T-helper 17 cell (primary cell): ENCODE results near the gene PATL2. TPM values are rescaled to one million over a fixed set of nuclear protein-coding genes. Genes with fewer than 3 reads are reported as not detected.
A peak's percentile ranks its signal among the peaks of the same experiment; 100 is the strongest.
"Not testable (repeated sequence)": the region's sequence is repeated elsewhere in the genome, so short reads cannot be mapped to it uniquely, and the experiment has no call there.

Experiments
- ATAC-seq: fragments of 150-1000 bp; cut with Tn5 transposase; 2 replicates; pipeline ENCODE4 v1.10.0; 2021; ENCODE audit warnings: mild to moderate bottlenecking, moderate library complexity
- DNase-seq, 3 donors: peaks; one replicate each; pipeline versions ENCODE4 v3.0.0 to v3.0.0-alpha.2; 2020 to 2021
- H3K9me3 ChIP-seq: one replicate; pipeline ENCODE4 v1.7.0; 2013; ENCODE audit warnings: low read length, mild to moderate bottlenecking; ENCODE audit not compliant: control insufficient read depth, poor library complexity, severe bottlenecking
- H3K27ac Mint-ChIP-seq: one replicate; pipeline ENCODE4 v1.8.0; 2022; ENCODE audit warnings: mild to moderate bottlenecking, moderate library complexity, mixed read lengths
- H3K27me3 Mint-ChIP-seq: one replicate; pipeline ENCODE4 v1.8.0; 2022; ENCODE audit warnings: mixed read lengths
- H3K36me3 Mint-ChIP-seq: one replicate; pipeline ENCODE4 v1.8.0; 2022; ENCODE audit warnings: low read depth, mixed read lengths
- H3K4me1 Mint-ChIP-seq: one replicate; pipeline ENCODE4 v1.8.0; 2022; ENCODE audit warnings: mild to moderate bottlenecking, mixed read lengths
- H3K4me3 Mint-ChIP-seq: one replicate; pipeline ENCODE4 v1.8.0; 2022; ENCODE audit warnings: mild to moderate bottlenecking, moderate library complexity, mixed read lengths
- total RNA-seq, 4 donors: library from RNA in 2 of 4; stranded (reverse) in 2 of 4; gene quantifications; one replicate each; pipeline ENCODE4 v1.2.3 and lab custom pipeline; 2022 to 2026

The PATL2 gene
- total RNA-seq, 2 donors from 2014 or later = 24.8 to 26.7 TPM

- Mint-ChIP-seq H3K4me3 (no peak overlapping the region), H3K27ac (peak overlapping the region; percentile 86), H3K36me3 (no peaks in the 10 kb centered on the region), H3K4me1 (peaks cover 11% of the 10 kb centered on the region), H3K27me3 (no peaks in the 10 kb centered on the region)
- H3K9me3 ChIP-seq = no peaks in the 10 kb centered on the region
- ATAC-seq = no peak
- DNase-seq = no peak
These were observed 16.7 kb downstream of the PATL2 start for GRCh38 chr15:44694416-44694815.

DNA sequence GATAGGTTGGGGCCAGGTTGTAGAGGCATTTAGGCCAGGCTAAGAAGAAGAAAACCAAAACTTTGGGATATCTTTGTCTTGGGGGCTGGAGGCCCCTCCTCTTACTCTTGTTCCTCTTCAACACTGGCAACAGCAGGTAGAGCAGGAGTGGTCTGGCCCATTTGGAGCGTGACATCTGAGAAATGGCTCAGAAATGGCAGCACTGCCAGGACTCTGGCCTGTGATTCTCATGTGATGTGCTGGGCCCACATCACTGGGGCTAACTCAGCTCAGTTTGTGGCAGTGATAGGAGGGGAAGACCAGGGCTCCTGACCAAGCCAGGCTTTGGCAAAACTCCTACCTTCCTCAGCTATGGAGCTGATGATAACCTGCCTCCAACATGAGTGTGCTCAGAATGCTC lies 18.5 kb downstream of the PATL2 start:
- no peak overlapping the region for H3K4me3 Mint-ChIP-seq
- ATAC-seq (no peak), DNase-seq (no peak)
- no peak overlapping the region for H3K27ac Mint-ChIP-seq
- no peaks in the 10 kb centered on the region for H3K9me3 ChIP-seq
- H3K27me3 Mint-ChIP-seq = no peaks in the 10 kb centered on the region
- no peaks in the 10 kb centered on the region for H3K36me3 Mint-ChIP-seq
- H3K4me1 Mint-ChIP-seq = peaks cover 11% of the 10 kb centered on the region

DNA sequence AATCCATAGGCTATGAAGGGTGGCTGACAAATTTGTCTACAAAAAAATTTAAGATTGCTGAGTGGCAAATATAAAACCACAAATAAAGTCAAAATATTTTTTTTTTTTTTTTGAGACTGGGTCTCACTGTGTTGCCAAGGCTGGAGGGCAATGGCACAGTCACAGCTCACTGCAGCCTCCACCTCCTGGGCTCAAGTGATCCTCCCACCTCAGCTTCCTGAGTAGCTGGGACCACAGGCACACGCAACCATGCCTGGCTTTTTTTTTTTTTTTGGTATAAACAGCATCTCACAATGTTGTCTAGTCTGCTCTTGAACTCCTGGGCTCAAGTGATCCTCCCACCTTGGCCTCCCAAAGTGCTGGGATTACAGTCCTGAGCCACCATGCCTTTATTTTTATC lies 20.9 kb downstream of the PATL2 start:
- not testable (repeated sequence) for H3K4me3 Mint-ChIP-seq, DNase-seq

GRCh38 chr15:44689318-44689717 lies 21.8 kb downstream of the PATL2 start:
- not testable (repeated sequence) for H3K27ac Mint-ChIP-seq, H3K4me1 Mint-ChIP-seq, H3K9me3 ChIP-seq, H3K27me3 Mint-ChIP-seq, DNase-seq, ATAC-seq, H3K4me3 Mint-ChIP-seq, H3K36me3 Mint-ChIP-seq

More for the DNA sequence above, 20.9 kb downstream of the PATL2 start:
- H3K36me3 Mint-ChIP-seq, H3K9me3 ChIP-seq, H3K27ac Mint-ChIP-seq, H3K27me3 Mint-ChIP-seq, H3K4me1 Mint-ChIP-seq: not testable (repeated sequence)
- peak; percentile 66 for ATAC-seq

DNA sequence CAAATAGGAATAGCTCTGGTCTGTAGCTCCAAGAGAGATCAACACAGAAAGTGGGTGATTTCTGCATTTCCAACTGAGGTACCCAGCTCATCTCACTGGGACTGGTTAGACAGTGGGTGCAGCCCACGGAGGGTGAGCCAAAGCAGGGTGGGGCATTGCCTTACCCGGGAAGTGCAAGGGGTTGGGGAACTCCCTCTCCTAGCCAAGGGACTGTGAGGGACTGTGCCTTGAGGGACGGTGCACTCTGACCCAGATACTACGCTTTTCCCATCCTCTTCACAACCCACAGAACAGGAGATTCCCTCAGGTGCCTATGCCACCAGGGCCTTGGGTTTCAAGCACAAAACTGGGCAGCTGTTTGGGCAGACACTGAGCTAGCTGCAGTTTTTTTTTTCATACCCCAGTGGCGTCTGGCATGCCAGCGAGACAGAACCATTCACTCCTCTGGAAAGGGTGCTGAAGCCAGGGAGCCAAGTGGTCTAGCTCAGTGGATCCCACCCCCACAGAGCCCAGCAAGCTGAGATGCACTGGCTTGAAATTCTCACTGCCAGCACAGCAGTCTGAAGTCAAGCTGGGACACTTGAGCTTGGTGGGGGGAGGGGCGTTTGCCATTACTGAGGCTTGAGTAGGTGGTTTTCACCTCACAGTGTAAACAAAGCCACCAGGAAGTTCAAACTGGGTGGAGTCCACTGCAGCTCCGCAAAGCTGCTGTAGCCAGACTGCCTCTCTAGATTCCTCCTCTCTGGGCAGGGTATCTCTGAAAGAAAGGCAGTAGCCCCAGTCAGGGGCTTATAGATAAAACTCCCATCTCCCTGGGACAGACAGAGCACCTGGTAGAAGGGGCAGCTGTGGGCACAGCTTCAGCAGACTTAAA lies 28.1 kb downstream of the PATL2 start:
- Mint-ChIP-seq H3K4me3 (peak overlapping the region; percentile 21), H3K27ac (peak overlapping the region; percentile 95), H3K4me1 (peaks cover 32% of the 10 kb centered on the region)
- ATAC-seq = peak; percentile 85
- H3K36me3 Mint-ChIP-seq, H3K9me3 ChIP-seq, H3K27me3 Mint-ChIP-seq: not testable (repeated sequence)
- peak; percentile 34 to 68 (median 50) for DNase-seq

GRCh38 chr15:44682211-44682610 lies 28.9 kb downstream of the PATL2 start:
- peak overlapping the region; percentile 21 for H3K4me3 Mint-ChIP-seq
- peaks cover 36% of the 10 kb centered on the region for H3K4me1 Mint-ChIP-seq
- H3K27ac Mint-ChIP-seq = peak overlapping the region; percentile 95
- H3K27me3 Mint-ChIP-seq = no peaks in the 10 kb centered on the region
- H3K36me3 Mint-ChIP-seq = peaks cover 4% of the 10 kb centered on the region
- peaks cover 9% of the 10 kb centered on the region for H3K9me3 ChIP-seq
- no peak for ATAC-seq
- no peak for DNase-seq

DNA sequence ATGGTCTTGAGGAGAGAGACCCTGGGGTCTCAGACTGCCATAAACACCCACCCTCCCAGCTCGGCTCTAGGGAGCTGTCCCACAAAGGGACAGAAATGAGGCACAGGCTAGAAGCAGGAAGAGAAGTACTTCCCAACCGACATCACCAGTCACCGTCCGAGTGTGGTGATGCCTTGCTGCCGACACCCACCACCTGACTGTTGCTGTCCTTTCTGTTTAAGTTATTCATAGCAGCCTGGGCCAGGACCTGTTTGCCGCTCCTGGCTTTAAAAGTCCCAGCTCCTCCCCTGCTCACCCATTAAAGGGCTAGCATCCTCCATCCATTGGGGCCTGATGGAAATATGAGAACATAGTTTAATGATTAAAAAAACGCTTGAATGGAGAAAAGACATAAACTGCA lies 34.4 kb downstream of the PATL2 start:
- Mint-ChIP-seq H3K4me3 (peak overlapping the region; percentile 80), H3K27me3 (no peaks in the 10 kb centered on the region), H3K4me1 (peaks cover 59% of the 10 kb centered on the region), H3K36me3 (peaks cover 9% of the 10 kb centered on the region), H3K27ac (peak overlapping the region; percentile 64)
- no peaks in the 10 kb centered on the region for H3K9me3 ChIP-seq
- DNase-seq (no peak), ATAC-seq (peak; percentile 44)

DNA sequence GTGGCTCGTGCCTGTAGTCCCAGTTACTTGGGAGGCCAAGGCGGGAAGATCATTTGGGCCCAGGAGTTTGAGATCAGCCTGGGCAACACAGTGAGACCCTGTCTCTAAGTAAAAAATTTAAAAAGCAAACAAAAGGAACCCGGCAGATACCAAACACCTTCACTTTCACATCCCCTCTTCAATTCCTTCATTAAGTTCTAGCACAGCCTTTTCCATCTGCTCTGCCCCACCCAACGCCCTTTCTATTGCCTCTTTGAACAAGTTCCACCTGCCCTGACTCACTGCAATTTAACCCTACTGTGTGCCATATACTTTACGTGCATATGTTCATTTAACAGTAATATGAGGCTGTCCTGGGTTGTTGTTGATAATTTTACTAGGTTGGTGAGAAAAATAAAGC lies 35.2 kb downstream of the PATL2 start:
- Mint-ChIP-seq H3K4me3 (peak overlapping the region; percentile 85), H3K36me3 (peaks cover 9% of the 10 kb centered on the region), H3K27ac (peak overlapping the region; percentile 64), H3K4me1 (peaks cover 62% of the 10 kb centered on the region), H3K27me3 (no peaks in the 10 kb centered on the region)
- ATAC-seq (no peak), DNase-seq (no peak)
- no peaks in the 10 kb centered on the region for H3K9me3 ChIP-seq

DNA sequence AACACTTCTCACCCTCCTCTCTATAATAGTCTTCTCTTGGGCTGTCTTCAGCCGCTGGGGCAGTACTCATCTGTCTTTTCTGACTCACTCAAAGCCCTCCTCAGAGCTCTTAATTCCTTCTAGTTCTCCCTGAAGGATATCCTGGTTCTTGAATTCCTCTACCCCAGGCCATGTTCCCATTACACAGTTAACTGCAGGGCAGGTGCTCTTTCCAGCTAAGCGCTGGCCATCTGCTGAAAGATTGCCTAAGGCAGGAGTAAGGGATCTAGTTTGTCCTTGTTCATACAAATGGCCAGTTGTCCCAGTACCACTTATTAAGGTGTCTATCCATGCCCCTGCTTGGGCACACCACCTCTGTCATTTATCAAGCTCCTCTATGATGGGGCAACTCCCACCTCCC lies 37.5 kb downstream of the PATL2 start:
- H3K4me3 Mint-ChIP-seq = peak overlapping the region; percentile 62
- H3K9me3 ChIP-seq = no peaks in the 10 kb centered on the region
- H3K27ac Mint-ChIP-seq = peak overlapping the region; percentile 79
- ATAC-seq = no peak
- H3K27me3 Mint-ChIP-seq = no peaks in the 10 kb centered on the region
- H3K4me1 Mint-ChIP-seq = peaks cover 70% of the 10 kb centered on the region
- peaks cover 4% of the 10 kb centered on the region for H3K36me3 Mint-ChIP-seq
- DNase-seq = no peak

DNA sequence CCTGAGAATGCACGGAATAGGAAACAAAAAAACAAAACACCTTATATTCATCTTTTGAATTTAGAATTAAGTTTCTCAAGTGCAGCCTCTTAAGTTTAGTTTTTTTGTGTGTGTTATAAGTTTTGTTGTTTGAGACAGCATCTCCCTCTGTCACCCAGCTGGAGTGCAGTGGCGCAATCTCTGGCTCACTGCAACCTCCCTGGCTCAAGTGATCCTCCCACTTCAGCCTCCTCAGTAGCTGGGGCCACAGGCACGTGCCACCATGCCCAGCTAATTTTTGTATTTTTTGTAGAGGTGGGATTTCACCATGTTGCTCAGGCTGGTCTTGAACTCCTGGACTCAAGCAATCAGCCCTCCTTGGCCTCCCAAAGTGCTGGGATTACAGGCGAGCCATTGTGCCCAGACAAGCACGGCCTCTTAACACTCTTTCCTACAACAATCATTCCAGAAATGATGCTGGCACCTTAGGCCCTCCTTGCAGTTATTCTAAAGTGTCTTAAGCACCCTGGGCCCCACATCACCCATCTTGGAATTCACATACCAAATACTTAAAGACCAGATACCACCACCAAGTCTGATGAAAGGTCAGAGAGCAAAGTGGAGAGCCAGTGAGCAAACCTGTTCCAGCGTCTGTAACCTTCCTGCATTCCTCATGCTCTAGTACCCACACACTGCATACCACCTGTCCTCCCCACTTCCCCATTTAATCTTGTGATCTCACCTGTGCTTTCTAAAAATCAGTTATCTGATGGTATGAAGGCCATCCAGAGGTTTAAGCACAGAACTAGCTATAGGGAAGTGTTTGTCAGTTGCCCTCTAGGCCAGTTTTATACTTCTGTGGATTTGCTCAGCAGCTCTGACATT lies 40.8 kb downstream of the PATL2 start:
- peak; percentile 25 for ATAC-seq
- no peak for DNase-seq
- peak overlapping the region; percentile 99 for H3K27ac Mint-ChIP-seq
- H3K9me3 ChIP-seq = no peaks in the 10 kb centered on the region
- peaks cover 2% of the 10 kb centered on the region for H3K36me3 Mint-ChIP-seq
- H3K4me1 Mint-ChIP-seq = peaks cover 78% of the 10 kb centered on the region
- no peaks in the 10 kb centered on the region for H3K27me3 Mint-ChIP-seq
- peak overlapping the region; percentile 64 for H3K4me3 Mint-ChIP-seq

DNA sequence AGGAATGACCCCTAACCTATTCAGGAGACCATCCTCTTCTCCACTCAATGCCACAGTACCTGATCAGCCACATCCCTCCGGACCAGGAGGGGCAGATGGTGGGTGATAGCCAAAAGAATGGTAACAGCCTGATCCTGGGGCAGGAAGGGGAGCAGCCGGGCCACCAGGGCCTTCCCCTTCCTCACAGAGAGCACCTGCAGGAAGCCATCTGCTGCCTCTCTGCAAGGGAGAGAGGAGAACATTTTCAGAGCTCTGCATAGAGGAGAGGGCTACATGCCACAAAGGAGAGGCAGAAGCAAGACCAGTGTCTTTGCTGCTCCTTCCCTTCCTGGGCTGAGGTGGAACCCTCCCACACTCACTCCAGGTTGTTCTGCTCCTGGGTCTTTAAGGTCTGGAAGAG lies 42.2 kb downstream of the PATL2 start:
- ATAC-seq (peak; percentile 35), DNase-seq (no peak)
- no peaks in the 10 kb centered on the region for H3K9me3 ChIP-seq
- Mint-ChIP-seq H3K4me1 (peaks cover 79% of the 10 kb centered on the region), H3K36me3 (peaks cover 2% of the 10 kb centered on the region), H3K27ac (peak overlapping the region; percentile 99), H3K27me3 (no peaks in the 10 kb centered on the region), H3K4me3 (peak overlapping the region; percentile 12)

GRCh38 chr15:44667039-44667360 lies 44.1 kb downstream of the PATL2 start:
- Mint-ChIP-seq H3K36me3 (no peaks in the 10 kb centered on the region), H3K27ac (peak overlapping the region; percentile 99), H3K4me1 (peaks cover 73% of the 10 kb centered on the region), H3K4me3 (peak overlapping the region; percentile 89), H3K27me3 (no peaks in the 10 kb centered on the region)
- no peak for DNase-seq
- H3K9me3 ChIP-seq = no peaks in the 10 kb centered on the region
- ATAC-seq = no peak

GRCh38 chr15:44666210-44667038 lies 44.7 kb downstream of the PATL2 start:
- DNase-seq = no peak
- H3K27me3 Mint-ChIP-seq = no peaks in the 10 kb centered on the region

More at GRCh38 chr15:44666210-44667038, 44.7 kb downstream of the PATL2 start:
- no peaks in the 10 kb centered on the region for H3K9me3 ChIP-seq
- ATAC-seq = no peak
- Mint-ChIP-seq H3K36me3 (no peaks in the 10 kb centered on the region), H3K27ac (peak overlapping the region; percentile 99), H3K4me1 (peaks cover 70% of the 10 kb centered on the region), H3K4me3 (peak overlapping the region; percentile 89)
